ENCODE measurements around the gene CHCHD6.

The CHCHD6 gene

DNA sequence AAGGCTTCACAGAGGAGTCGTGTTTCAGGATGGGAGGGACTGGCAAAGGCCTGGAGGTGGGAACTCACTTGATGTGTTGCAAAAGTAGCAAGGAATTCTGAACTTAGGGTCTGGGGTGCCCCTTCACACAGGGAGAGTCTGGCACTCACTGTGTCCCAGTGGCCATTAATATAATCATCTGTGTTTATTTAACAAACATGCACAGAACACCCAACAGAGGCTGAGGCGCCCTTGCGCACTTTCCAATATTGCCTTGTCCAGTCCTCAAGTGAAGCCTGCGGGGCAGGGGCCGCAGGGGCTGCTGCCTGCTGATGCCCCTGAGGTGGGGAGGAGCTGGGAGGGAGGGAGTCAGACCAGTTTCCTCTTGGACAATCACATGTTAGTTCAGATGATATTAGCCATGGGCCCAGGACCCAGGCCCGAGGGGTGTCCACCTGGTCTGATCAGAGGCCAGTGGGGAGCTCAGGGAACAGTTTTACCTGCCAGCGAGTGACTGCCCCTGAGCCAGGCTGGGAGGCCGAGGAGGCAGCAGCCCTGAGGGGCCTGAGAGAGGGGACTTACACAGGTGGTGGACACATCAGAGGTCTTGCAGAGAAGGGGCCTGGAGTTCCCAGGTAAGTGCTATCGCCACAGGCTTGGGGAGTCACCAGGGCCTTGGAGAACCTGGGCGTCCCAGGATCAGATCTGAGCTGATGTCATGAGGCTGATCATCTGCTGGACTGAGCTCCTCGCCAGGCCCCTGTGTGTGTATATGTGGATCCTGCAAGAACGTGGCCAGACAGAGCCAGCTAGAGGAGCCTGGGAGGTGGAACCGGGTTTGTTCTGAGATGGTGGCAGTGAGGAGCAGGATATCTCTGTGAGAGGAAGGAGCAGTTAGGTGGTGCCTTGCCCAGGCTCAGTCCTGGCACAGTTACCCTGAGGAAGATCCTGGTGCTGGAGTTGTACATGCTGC lies 35.3 kb upstream of the CHCHD6 start:
- no peak for DNase-seq (ENCODE audit: extremely low read depth in 1 of 2, low read depth in 1 of 2)

DNA sequence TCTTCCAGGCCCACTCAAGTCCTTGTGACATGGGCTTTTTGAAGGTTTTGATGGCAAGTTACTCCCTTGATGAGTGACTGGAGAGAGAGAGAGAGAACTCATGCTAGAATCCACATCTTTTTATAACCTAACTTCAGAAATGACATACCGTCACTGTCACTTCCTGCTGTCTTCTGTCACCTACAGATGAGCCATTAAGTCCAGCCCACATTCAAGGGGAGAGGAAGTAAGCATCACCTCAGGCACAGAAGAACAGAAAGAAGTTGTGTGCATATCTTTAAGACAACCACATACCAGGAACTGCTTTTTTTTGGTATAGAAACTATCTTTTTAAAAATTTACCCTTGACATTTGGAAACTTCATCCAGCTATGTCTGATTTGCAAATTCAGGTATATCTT lies 32.5 kb upstream of the CHCHD6 start:
- DNase-seq (ENCODE audit: extremely low read depth in 1 of 2, low read depth in 1 of 2), result no peak

DNA sequence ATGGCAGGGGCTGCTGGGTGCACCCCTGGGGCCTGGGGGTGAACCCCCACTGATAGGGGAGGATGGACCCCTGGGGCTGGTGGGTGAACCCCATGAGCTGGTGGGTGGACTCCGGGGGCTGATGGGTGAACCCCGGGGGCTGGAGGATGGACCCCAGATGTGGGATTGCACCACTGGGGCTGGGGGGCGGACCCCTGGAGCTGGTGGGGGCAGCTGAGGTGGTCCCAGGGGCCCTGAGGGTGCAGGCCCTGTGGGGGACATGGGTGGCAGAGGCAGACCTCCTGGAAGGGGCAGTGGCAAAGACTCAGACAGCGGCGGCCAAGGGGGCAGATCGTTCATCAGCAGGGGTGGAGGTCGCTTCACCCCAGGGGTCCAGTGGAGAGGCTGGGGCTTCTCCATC lies 31.7 kb upstream of the CHCHD6 start:
- no peak for DNase-seq (ENCODE audit: extremely low read depth in 1 of 2, low read depth in 1 of 2)

DNA sequence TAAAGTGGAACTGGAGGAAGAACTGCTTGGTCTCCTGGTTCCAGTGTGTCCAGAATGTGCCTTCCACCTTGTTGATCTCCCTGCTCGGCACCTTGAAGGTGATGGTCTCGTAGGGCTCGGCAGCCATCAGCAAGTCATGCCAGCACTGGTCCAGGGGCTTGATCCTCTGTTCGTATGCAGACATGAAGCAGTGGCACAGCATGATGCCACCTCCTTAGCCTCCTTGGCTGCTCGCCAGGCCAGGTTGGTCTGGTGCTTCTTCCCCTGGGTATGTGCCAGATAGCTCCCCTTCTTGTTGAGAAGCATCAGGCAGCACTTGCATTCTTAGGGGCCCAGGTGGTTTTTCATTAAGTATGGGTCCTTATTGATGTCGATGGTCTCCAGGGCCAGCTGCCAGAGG lies 31.3 kb upstream of the CHCHD6 start:
- DNase-seq (ENCODE audit: extremely low read depth in 1 of 2, low read depth in 1 of 2), result no peak

DNA sequence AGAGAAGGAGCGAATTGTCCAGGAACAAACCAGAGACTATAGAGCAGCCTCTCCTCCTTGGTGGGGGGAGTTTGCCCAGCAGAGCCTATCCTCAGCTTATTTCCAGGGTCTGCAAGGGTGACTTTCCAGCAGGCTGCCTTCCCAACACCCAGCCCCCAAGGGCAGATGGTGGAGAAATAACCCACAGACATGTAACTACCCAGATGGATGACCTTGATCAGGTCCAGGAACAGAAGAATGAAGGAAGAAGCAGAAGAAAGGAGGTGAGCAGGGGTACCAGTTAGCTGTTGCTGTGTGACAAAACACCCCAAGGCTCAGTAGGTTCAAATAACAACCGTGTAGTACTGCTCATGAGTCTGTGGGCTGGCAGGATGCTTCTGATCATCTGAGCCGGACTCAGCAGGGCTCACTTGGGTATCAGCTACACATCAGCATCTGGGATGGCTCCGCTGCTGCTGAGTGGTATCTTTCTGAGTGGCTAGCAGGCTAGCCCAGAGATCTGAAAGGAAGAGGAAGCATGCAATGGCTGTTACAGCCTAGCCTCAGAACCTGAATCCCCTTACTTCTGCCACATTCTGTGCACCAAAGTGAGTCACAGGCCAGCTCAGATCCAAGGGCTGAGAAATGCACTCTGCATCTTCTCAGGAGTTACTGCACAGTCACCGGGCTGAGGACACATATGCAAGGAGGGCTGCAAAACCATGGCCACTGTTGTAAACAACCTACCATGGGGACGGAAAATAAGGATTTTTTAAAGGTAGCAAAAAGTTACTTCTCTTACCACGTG lies 26.9 kb upstream of the CHCHD6 start:
- DNase-seq (ENCODE audit: extremely low read depth in 1 of 2, low read depth in 1 of 2), result no peak

DNA sequence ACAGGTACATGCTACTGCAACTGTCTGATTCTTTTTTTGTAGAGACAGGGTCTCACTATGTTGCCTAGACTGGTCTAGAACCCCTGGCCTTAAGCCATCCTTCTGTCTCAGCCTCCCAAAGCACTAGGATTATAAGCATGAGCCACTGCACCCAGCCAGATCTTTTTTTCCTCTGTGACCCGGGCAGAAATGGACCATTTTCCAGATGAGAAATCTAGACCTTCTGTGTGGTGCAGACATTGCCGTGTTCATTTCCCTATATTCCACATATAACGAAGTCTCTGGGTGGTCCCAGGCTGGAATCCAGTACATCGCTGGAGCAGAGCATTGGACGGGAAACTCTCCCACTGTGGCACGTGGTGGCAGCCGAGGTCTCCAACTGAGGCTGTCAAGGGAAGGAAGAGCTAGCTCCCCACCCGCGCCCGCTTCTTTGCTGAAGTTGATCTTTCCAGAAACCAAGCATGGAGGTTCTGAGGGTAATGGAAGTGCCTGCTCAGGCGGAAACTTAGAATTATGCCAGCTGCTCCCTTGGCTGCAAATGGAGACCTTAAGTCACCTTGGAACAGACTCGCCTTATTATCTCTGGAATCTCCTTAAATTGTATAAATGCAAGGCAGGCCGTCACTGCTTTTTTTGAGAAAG lies 26.1 kb upstream of the CHCHD6 start:
- DNase-seq (ENCODE audit: extremely low read depth in 1 of 2, low read depth in 1 of 2), result no peak

DNA sequence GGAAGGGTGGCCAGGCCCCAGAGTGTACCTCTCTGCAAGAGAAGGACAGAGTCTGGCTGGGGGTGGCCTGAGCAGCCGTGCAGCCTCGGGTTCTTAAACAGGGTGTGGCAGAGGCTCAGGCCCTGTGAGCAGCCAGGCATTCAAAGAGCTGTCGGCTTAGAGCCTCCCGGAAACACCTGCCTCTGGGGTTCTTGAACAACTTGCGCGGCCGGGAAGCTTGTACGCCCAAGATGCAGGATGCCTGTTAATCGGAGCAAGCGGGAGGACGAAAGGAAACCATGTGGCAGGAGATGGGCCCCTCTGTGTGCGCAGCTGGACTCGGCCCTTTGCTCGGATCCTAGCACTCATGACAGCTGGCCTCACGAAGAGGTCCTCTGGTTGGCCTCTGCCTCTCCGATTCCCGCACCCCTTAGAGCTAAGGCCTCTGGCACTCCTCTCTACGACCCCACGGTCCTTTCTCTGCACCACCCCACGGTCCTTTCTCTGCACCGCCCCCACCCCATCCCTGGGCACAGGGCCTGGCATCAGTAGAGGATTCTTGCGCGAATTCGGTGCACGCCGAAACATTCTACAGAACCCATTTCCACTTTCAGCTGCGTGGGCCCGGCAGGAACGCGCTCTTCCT lies 25.2 kb upstream of the CHCHD6 start:
- no peak for DNase-seq (ENCODE audit: extremely low read depth in 1 of 2, low read depth in 1 of 2)

DNA sequence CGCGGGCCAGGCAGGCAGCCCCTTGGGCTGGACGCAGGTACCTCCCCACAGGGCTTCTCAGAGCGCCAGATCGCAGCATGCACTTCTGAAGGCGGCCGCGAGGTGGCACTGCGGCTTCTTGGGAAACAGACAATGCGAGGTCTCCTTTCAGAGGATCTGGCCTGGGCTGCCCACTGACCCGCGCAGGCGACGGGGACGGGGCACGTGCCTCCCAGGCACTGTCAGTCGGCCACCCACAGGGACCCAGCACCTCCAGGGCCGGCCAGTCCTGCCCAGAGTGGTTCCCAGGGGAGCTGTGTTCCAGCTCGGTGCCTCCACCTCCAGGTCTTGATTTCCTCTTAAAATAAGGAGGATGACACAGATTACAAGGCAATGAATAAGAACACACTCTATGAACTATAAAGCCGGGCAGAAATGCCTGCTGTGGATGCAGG lies 24.7 kb upstream of the CHCHD6 start:
- peak; percentile 41 to 64 for DNase-seq (ENCODE audit: extremely low read depth in 1 of 2, low read depth in 1 of 2)

DNA sequence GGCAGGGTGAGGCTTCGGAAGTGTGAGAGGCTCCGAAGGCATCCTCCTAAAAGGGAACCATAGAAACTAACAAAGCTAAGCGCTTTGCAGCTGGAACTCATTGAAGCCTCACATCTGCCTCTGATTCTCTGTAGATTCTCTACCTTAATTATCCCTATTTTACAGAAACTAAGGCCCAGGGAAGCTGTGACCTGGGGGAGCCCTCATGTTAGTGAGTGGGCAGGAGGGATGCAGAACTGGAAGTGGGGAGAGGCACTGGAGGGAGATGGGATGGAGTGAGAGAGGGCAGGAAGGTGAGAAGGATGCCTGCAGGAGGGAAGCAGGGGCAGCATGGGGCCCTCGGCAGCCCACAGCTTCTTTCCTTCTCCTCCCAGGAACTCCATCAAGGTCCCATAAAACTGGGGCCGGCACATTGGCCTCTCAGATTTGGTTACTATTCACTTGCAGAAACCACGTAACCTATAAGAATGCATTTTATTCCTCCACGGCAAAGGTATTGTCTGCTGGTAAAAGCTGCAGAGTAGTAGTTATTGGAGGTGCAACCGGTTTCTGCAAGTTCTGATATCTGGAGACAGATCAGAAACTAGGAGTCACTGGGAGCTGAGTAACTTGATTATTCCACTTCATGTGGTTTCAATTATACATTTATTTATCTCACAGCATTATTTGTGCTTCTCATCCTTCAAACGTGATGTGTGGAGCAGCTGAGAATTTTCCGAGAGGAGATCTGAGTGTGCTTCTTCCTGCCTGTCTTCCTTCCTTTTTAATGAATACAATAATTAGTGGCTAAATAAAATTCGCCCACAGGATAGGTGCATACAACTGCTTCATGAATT lies 24.0 kb upstream of the CHCHD6 start:
- no peak for DNase-seq (ENCODE audit: extremely low read depth in 1 of 2, low read depth in 1 of 2)

DNA sequence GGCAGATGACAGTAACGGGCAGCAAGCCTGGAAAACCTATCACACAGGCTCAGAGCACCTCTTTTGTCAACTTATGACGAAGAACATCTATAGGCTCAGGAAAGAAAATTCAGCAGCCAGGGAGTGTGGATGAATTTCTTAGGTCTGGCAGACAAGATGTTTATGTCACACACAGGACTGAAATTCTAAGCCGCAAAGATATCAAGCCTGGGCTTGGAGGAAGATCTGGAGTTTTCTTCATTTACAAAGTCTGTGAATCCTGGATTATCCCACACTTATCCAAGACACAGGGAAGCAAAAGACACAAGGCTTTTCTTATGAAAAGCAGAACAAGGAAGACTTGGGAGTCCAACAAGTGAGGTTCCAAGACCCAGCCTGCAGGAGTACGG lies 23.4 kb upstream of the CHCHD6 start:
- no peak for DNase-seq (ENCODE audit: extremely low read depth in 1 of 2, low read depth in 1 of 2)

DNA sequence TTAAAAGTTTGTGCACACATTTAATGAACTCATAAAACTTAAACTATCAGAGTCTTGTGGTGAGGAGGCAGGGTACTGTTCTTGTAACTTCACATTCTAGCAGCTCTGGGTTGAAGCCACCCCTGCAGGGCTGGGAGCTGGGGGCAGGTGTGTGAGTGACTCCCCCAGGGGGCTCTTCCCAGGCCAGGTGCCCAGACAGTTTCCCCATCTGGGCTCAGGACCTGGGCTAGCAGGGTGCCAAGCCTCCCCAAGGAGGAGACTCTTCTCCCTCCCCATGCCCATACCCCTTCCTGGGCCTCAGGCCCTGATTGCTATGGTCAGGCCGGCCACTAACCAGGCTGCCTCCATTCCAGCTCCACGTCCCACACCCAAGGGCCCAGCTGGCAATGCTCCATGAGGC lies 22.0 kb upstream of the CHCHD6 start:
- no peak for DNase-seq (ENCODE audit: extremely low read depth in 1 of 2, low read depth in 1 of 2)

DNA sequence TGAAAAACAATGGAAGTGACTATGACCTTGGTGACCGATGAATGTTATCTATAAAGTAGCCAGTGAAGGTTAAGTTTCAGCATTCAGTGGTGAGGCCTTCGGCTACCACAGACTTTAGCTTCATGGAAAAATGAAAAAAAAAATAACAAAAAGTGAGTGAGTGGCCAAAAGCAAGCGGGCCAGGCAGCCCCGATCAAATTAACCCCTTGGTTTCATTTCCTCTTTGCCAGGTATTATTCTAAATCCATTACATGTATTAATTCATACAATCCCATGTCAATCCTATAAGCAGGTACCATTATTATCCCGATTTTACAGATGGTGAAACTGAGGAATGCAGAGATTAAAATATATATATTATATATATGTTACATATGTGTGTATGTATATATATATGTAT lies 21.0 kb upstream of the CHCHD6 start:
- DNase-seq (ENCODE audit: extremely low read depth in 1 of 2, low read depth in 1 of 2), result no peak

DNA sequence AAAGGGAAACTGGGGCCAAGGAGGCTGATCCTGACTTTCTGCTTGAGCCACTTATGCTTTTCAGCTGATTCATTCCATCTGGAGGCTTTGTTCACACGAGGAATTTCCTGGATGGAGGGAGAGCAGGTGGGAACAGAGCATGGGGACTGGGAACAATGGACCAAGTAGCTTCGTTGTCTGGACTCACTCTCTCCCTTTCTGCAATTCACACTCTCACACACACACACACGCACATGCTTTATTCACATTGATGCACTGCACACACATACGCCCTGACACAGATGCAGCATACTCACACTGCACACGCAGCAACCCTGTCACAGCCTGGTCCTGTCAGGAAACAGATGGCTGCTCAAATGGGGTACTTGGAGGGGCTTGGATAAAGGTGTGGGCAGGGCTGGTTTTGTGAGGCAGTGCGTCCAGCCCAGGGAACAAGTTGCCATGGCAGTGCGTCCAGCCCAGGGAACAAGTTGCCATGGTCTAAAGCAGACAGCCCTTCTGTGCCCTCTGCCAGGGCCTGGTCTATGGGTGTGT lies 19.8 kb upstream of the CHCHD6 start:
- DNase-seq (ENCODE audit: extremely low read depth in 1 of 2, low read depth in 1 of 2), result no peak

DNA sequence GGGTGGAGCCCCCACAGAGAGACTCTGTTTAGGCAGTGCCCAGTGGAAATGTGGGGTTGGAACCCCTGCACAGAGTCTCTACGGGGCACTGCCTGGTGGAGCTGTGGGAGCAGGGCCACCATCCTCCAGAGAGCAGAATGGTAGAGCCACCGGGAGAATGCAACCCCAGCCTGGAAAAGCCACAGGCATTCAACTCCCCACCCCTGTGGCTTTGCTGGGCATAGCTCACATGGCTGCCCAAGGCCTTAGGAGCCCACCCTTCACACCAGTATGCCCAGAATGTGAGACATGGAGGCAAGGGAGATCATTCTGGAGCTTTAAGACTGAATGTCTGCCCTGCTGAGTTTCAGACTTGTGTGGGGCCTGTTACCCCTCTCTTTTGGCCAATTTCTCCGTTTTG lies 19.0 kb upstream of the CHCHD6 start:
- no peak for DNase-seq (ENCODE audit: extremely low read depth in 1 of 2, low read depth in 1 of 2)

DNA sequence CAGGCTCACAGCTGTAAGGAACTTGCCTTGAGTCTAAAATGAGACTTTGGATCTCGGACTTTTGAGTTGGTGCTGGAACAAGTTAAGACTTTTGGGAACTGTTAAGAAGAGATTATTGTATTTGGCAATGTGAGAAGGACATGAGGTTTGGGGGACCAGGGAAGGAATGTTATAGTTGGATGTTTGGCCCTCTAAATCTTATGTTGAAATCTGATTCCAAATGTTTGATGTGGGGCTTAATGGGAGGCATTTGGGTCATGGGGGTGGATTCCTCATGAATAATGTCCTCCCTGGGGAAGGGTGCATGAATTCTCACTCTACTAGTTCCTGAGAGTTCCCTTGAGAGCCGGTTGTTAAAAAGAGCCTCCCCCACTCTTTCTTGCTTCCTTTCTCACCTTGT lies 18.5 kb upstream of the CHCHD6 start:
- DNase-seq (ENCODE audit: extremely low read depth in 1 of 2, low read depth in 1 of 2), result no peak

DNA sequence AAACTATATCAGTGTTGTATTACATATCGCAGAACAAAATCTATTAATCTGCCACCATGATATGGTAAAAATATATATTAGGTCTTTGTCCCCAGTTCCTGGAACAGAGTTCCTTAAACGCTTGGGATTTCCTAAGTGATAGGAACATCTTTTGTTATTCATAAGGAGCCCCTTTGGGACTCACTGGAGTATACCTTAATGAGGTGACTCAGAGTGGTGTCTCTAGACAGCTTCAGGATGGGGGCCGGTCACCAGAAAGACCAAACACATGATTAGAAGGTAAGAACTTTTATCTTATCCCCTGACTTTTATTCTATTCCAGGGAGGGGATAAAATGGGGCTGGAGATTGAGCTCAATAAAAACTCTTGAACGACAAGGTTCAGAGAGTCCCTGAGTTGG lies 12.3 kb upstream of the CHCHD6 start:
- DNase-seq (ENCODE audit: extremely low read depth in 1 of 2, low read depth in 1 of 2), result no peak

DNA sequence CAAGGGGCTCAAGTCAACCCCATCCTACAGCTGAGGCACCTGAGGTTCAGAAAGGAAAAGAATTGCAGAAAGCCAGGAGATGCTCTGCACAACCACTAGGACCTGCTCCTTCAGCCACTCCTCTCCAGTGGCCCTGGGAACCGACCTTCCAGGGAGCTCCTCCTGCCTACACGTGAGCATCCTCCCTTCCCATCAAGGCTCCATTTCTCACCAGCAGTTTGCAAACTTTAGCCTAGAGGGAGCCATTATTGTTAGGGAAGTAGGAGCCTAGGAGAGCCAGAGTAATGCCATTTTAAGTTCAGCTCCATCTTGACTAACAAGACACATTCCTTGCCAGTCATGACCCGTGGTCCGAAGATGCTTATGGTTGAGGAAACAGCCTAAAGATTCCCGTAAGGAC lies 11.2 kb upstream of the CHCHD6 start:
- DNase-seq (ENCODE audit: extremely low read depth in 1 of 2, low read depth in 1 of 2), result no peak

DNA sequence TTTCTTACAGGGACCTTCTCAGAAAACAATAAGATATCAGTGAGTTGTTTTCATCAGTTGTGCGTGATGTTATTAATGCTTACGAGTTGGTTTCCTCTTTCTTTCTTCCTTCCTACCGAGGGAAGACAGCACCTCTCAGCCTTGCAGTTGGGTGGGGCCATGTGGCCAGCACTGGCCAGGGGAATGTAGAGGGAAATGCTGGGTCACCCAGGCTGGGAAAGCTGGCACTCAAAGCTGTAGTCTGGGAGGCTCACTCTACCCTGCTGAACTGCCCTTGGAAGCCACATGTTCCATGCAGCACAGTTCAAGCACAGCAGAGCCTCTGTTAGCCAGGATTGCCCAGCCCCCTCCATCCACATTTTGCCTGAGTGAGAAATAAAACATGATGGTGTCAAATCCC lies 10.1 kb upstream of the CHCHD6 start:
- DNase-seq (ENCODE audit: extremely low read depth in 1 of 2, low read depth in 1 of 2), result no peak

DNA sequence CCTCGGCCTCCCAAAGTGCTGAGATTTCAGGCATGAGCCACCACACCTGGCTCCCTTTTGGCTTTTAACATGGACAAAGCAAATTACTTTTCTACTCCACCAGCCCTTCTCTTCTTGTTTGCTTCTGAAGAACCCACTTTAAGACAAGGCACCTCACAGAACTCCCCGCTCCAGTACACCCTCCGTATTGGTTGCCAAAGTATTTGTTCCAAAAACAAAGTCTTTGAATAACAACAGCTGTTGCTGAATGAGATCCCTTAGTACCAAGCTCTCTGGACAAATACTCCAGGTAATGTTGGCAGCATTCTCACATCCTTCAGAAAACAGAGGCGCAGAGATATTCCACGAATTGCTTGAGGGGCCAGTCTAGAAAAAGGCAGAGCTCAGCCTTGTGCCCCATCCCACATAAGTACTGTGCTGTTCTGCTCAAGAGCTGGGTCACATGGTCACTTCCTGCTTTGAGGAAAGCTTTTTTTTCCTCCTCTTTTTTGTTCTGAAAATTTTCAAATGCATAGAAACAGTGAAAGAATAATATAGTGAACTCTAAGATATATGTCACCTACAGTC lies 7.3 kb upstream of the CHCHD6 start:
- no peak for DNase-seq (ENCODE audit: extremely low read depth in 1 of 2, low read depth in 1 of 2)

DNA sequence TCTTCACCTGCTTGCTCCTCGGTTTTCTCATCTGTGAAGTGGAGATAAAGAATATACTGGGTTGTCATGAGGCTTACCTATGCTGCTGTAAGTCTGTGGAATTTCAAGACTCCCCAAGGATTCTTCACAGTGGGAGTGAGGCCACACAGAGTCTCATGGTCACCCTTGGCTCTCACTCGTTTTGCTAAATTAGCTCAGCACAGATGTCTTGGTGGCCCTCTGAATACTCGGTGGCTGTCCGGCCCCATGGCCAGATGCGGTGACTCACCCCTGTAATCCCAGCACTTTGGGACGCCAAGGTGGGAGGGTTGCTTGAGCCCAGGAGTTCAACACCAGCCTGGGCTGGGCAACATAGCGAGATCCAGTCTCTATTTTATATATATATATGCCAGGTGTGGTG lies 5.0 kb upstream of the CHCHD6 start:
- no peak for DNase-seq (ENCODE audit: extremely low read depth in 1 of 2, low read depth in 1 of 2)

All from stimulated activated CD8-positive, alpha-beta memory T cell treated with anti-CD3 and anti-CD28 coated beads, Interleukin-7, amount 100 ng/mL, for 48 hours (primary cell).